GM20431 (cell line): ENCODE measurements around the gene BSPRY.
"Not testable (repeated sequence)": the region's sequence is repeated elsewhere in the genome, so short reads cannot be mapped to it uniquely, and the experiment has no call there.

Source experiments
- in situ Hi-C: fragments of 300-500 bp; cut with MseI, MboI; formaldehyde crosslinking; loops from one replicate; pipeline ENCODE4 v1.15.0; 2020; ENCODE audit warnings: low sequenced_read_pairs; ENCODE audit not compliant: unreplicated experiment

The BSPRY gene

DNA sequence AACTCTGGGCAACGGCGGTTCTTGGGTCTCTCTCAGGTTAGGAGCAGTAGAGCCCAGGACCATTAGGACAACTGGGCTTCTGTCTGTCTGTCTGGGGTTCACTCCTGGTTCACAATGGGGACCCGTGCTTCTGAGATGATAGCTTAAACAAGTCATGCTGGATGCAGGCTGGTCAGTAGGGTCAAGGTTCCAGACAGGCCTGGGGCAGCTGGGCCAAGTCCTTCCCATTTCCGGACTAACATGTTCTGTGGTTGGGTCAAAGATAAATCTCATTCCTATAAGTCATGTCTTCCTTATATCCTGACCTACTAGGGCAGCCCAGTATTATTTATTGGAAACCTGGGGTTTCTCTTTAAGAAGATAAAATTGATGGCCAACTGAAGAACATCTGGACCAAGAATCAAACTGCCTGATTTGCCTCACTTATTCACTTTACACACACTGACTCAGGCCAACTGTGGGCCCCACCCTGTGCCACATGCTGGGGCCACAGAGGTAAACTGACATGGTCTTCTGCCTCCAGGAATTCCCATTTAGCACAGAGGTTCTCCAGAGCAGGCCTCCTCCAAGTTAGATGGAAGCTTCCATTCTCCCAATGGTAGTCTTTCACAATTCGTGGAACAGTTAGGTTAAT is 19.1 kb downstream of the BSPRY start:
- in situ Hi-C loops: no loop called here

DNA sequence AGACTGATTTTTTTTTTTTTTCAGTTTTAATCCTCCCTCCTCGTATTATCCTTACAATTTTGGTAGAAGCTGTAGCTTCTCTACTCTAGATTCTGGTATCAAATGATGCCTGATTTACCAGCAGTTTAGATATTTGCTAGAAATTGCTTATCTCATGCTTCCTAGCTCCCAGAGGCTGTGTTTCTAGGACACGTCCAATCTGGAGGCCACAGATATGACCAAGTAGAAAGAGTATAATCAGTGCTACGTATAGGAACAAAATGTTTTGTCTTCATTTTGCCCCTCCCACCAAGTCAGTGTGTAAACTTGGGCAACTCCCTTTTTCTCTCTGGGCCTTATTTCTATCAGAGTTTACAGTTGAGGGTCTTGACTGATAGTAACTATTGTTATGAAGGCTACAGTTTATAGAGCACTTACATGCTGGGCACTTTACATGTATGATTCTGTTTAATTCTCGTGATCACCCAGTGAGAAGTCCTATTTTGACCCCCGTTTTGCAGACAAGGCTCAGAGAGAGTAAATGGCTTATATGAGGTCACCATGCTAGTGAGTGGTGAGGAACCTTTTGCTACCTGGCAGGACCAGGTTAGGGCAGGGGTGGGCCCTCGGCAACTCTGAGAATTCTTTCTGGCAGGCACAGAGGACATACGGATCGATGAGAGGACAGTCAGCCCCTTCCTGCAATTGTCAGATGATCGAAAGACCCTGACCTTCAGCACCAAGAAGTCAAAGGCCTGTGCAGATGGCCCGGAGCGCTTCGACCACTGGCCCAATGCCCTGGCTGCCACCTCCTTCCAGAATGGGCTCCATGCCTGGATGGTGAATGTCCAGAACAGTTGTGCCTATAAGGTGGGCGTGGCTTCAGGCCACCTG is 19.9 kb downstream of the BSPRY start:
- in situ Hi-C loops: no loop called here

DNA sequence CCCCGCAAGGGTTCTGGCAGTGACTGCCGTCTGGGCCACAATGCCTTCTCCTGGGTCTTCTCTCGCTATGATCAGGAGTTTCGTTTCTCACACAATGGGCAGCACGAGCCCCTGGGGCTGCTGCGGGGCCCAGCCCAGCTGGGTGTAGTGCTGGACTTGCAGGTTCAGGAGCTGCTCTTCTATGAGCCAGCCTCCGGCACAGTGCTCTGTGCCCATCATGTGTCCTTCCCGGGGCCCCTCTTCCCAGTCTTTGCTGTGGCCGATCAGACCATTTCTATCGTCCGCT is 20.5 kb downstream of the BSPRY start:
- in situ Hi-C loops: no loop called here

DNA sequence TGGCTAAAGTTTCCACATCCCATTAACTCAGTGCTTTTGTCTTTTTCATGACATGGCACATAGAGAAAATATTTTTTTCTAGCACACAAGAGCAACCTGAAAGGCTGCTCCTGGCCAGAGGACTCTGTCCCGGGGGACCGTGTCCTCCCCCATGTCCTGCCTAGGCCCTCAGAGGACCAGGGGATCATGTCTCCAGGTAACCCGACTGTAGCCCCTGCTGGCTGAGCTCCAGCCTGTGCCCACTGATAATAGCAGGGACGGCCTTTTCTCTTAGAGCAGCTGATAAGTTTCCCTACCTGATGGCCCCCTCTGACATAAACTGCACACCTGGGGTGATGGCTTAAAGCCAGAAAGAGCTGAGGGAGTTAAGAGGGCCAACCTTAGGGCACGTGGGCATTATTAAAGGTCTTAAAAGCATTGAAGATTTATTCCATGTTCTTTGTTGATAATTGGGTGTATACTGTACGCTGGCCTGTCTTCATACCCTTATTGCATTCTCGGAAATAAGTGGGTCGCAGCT is 21.5 kb downstream of the BSPRY start:
- in situ Hi-C loops: no loop called here

DNA sequence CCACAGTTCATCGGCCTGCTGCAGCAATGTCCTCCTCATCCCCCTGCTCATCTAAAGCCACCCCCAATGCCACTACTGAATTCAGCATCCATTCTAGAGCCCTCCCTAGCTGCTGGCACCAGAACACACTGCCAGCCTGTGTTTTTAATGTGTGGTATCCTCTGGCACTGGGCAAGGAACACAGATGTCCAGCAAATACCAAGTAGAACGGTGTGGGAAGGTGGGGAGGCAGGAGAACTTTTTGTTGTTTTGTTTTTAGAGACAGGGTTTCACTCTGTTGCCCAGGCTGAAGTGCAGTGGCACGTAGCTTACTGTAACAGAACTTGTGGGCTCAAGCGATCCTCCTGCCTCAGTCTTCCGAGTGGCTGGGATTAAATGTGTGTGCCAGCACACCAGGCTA is 22.7 kb downstream of the BSPRY start:
- in situ Hi-C loops: no loop called here

DNA sequence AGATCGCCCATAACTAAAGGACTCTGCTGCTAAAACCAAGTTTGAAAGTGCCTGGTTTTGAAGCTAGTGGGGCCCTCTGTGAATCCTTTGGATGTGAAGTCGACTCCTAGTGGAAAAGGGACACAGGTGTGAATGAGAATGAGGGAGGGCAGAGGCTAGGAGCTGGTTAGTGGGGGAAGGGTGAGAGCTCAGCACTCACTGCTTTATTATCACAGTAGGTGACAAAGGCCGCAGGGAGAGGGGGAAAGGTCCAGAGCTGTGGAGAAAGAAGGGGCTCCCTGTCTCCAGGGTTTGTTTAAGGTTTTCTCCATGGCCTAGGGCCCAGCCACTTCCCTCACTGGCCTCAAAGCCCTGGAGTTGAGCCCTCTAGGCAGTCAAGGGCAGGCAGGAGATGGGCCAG is 23.9 kb downstream of the BSPRY start:
- in situ Hi-C loops: no loop called here

DNA sequence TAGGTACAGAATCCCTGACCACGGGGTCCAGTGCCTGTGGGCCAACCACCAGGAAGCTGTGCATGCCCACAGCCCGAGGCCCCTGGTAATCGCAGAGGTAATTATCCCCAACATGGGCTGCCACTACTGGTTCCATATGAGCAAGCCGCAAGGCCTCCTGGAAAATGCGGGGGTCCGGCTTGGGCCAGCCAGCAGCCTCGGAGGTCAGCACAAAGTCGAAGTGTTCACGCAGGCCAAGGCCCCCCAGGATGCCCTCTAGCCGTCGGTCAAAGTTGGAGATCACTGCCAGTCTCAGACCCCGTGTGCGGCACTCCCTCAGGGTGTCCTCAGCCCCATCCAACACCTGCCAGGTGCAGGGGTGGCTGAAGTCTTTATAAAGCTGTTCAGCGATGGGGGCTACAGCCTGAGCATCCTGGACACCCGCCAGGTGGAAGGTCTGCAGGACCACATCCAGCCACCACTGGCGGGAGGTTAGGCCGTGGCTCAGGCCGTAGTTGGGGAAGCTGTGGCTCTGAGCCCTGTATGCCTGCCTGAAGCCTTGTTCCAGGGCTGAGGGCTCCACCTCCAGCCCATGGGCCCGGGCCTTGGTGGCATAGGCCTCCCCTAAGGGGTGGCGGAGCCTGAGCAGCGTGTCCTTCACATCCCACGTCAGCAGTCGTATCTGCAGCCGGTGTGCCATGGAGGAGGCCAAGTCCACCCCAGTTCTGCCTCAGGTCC is 24.5 kb downstream of the BSPRY start:
- in situ Hi-C loops: no loop called here

DNA sequence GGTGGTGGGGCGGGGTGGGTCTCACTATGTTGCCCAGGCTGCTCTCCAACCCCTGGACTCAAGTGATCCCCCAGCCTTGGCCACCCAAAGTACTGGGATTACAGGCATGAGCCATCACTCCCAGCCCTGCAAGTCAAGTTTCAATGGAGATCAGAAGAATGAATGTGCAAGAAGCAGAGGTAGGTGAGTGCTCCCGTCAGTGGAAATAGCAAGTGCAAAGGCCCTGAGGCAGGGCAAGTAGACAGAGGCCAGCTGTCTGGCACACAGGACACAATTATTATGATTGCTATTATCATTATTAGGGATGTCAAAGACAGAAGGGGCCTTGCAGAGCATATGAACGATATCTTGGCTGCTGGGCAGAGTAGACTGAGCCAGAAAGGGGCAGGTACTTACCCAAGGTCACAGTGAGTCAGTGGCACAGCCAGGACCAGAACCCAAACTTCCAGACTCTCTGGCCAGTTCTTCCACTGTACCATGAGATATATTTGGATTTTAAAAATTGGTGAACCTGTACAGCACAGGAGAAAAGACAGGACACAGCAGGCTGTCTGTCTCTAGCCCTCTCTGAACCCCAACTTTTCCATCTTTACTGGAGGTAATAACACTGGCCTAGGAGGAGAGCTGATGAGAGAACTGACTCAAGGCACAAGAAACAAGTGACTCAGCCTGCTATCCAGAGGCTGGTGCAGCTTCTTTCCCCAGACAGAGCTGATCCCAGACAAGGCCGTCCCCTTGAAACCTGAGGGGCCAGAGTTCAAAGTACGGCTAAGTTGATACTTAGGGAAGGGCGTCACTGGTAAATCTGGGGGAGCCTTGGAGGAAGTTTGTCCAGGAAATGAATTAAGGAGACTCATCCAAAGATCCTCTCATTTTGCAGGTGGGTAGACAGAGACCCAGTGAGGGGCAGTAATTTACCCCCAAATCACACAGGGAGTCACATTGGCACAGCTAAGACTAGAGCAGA is 26.0 kb downstream of the BSPRY start:
- in situ Hi-C loops: no loop called here

DNA sequence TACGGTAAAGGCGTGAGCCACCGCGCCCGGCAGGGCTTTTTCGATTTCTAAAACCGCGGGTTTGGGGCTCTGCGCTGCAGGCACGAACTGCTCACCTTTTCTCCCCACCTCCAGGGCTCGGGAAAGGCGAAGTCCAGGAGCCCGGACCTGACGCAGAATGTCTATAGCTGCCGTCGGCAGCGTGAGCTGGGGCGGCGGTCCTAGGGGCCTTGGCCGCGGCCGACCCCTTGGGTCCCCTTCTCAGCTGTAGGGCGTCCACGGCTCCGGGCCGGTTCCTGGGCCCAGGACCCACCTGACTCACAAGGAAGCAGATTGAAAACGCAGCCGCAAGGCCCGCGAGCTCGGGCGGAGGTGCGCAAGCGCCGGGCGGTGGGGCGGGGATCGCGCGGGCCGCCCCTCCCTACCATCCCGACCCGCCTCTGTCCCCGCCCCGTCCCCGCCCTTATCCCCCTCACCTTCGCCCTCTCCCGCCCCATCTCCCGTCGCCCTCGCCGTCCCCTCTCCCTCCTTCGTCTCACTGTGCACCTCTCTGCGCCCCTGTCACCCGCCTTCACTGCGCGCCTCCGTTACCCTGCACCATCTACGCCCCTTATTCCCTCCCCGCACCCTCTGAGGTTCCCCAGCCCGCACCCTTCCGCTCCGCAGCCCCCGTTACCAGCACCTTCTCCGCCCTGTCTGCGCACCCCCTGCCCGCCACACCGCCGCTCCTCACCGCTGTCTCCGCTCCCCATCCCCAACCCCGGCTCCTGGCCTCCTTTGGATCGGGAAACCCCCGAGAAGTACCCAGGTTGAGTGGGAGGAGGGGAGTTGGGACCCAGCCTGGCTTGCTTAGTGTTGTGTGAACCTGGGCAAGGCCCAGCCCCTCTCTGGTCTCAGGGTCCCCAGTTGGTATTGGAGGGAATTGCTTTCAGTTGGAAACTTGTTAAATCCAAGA is 27.6 kb downstream of the BSPRY start, which contains the start of gene HDHD3:
HDHD3 (minus strand) TSS at position 353 of the 934 bp plus-strand sequence. CDS start 2,632 bp downstream, outside the sequence.
- in situ Hi-C loops: no loop called here

DNA sequence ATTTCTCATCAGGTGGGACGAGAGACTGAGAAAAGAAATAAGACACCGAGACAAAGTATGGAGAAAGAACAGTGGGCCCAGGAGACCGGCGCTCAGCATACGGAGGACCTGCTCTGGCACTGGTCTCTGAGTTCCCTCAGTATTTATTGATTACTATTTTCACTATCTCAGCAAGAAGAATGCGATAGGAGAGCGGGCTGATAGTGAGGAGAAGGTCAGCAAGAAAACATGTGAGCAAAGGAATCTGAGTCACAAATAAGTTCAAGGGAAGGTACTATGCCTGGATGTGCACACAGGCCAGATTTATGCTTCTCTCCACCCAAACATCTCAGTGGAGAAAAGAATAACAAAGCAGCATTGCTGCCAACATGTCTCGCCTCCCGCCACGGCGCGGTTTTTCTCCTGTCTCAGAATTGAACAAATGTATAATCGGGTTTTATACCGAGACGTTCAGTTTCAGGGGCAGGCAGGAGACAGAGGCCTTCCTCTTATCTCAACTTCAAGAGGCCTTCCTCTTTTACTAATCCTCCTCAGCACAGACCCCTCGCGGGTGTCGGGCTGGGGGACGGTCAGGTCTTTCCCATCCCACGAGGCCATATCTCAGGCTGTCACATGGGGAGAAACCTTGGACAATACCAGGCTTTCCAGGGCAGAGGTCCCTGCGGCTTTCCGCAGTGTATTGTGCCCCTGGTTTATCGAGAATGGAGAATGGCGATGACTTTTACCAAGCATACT is 29.9 kb downstream of the BSPRY start:
- in situ Hi-C loops: not testable (repeated sequence)

DNA sequence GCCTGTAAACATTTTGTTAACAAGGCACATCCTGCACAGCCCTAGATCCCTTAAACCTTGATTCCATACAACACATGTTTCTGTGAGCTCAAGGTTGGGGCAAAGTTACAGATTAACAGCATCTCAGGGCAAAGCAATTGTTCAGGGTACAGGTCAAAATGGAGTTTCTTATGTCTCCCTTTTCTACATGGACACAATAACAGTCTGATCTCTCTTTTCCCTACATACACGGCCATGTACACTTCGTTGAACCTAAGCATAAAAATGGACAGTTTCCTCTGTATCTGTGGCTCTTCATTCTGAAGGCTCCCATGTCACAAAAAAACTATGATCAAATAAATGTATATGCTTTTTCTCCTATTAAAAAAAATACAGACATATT is 30.5 kb downstream of the BSPRY start:
- in situ Hi-C loops: not testable (repeated sequence)

DNA sequence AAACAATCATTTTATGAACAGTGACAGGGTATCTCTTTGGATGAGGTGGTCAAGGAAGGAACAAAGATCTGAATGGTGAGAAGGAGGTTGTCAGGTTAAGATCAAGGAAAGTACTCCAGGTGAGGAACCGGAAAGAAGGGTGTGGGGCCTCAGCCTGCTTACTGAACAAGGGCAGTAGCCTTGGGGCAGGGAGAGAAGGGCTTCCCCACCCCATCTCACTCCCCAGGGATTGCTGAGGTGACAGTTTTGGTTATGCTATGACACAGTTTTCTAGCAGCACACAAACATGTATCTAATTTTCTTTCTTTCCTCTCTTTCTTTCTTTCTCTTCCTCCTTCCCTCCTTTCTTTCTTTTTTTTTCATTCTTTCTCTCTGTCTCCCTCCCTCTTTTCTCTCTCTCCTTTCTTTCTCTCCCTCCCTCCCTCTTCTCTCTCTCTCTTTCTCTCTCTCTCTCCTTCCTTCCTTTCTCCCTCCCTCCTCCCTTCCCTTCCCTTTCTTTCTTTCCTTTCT is 31.6 kb downstream of the BSPRY start:
- in situ Hi-C loops: no loop called here

DNA sequence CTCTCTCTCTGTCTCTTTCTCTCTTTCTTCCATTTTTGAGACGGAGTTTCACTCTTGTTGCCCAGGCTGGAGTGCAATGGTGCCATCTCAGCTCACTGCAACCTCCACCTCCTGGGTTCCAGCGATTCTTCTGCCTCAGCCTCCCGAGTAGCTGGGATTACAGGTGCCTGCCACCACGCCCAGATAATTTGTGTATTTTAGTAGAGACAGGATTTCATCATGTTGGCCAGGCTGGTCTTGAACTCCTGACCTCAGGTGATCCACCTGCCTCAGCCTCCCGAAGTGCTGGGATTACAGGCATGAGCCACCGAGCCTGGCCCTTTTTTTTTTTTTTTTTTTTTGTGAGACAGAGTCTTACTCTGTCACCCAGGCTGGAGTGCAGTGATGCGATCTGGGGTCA is 32.1 kb downstream of the BSPRY start:
- in situ Hi-C loops: not testable (repeated sequence)

DNA sequence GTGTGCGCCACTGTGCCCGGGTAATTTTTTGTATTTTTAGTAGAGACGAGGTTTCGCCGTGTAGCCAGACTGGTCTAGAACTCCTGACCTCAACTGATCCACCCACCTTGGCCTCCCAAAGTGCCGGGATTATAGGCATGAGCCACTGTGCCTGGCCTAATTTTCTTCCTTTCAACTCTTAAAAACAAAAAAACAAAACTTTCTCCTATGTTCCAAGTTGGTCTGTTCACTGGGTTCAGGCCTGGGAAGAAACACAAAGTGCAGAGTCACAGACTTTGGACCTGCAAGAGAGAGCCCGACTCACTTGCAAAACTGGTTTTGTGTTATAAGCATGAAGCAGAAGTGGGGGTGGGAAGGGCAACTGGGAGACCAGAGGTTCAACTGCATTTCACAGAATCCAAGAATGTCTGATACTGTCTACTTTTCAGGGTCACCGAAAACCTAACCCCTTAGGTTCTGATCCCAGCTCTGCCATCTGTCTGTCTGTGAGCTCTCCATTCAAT is 32.6 kb downstream of the BSPRY start:
- in situ Hi-C loops: no loop called here

DNA sequence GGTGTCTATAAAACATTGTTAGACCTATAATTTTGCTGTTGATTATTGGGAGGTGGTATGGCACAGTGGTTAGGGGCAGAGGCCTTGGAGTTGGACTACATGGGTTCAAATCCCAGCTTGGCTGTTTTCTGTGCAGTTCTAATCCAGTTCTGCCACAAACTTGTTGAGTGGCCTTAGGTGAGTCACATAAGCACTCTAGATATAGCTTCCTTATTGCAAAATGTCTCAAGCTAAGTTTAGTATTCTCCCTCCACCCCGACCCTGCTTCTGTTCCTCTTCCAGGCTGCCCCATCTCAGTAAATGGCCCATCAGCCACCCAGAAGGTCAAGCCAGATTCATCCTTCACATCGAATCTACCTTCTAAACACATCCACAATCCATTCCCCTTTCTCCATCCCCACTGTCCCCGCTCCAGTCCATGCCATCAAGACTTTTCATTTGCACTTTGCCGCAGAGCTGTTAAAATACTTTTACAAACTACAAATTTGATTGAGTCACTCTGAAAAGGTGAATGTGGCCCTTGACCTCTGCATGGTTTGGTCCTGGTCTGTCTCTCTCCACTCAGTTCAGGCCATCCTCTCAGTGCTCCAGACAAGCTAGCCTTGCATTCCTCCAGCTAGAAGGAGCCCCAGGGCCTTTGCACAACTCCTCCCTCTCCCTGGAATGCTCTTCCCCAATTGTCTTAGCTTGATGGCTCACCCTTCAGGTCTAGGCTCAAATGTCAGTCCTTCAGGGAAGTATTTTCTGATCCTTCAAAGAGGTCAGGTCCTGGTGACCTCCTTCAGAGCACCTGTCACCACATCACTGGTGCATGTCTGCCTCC is 37.4 kb downstream of the BSPRY start:
- in situ Hi-C loops: no loop called here

DNA sequence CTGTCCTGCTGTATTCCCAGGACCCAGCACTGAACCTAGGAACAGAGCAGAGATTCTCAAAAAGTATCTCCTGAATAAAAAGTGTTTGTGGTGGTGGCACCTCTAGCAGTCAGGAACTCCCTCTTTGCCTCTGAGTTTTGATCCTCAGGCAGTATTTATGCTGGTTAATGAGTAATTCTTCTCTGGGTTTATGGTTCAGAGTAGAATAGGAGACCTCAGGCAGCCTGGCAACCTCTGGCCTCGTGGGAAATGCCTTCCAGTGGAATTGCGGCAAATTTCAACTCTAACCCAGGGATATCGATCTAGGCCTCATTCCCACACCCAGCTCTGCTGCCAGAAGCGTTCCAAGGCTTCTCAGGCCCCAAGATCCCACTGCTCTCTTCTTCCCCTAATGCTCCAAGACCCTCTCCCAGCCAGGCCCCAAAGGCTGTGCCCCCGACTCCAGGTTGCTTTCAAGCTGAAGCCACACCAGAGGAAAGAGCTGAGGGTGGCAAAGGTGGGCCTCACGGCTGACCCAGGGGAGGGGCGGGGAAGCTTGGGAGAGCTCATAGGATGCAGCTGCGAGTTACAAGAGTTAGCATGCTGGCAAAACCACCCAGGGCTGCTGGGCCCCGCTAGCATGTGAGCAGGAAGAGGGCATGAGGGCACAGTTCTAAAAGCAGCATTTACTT is 38.4 kb downstream of the BSPRY start:
- in situ Hi-C loops: no loop called here
